Osteocyte (in vitro differentiated cells): ENCODE measurements around the gene FASTKD1. TPM values are rescaled to one million over a fixed set of nuclear protein-coding genes. Genes with fewer than 3 reads are reported as not detected.
"Not testable (repeated sequence)": the region's sequence is repeated elsewhere in the genome, so short reads cannot be mapped to it uniquely, and the experiment has no call there.

ENCODE experiments used
- DNase-seq: peaks from one replicate; pipeline ENCODE4 v3.0.0; 2021; ENCODE audit warnings: mixed read lengths; ENCODE audit not compliant: unreplicated experiment; ENCODE audit errors: extremely low spot score
- H3K27ac Mint-ChIP-seq: one replicate; pipeline ENCODE4 v1.8.0; 2021; ENCODE audit warnings: mild to moderate bottlenecking, mixed read lengths; ENCODE audit not compliant: unreplicated experiment
- H3K27me3 Mint-ChIP-seq: one replicate; pipeline ENCODE4 v1.8.0; 2021; ENCODE audit warnings: mixed read lengths; ENCODE audit not compliant: unreplicated experiment
- H3K36me3 Mint-ChIP-seq: one replicate; pipeline ENCODE4 v1.8.0; 2021; ENCODE audit warnings: mixed read lengths; ENCODE audit not compliant: unreplicated experiment
- H3K4me1 Mint-ChIP-seq: one replicate; pipeline ENCODE4 v1.8.0; 2021; ENCODE audit warnings: mixed read lengths; ENCODE audit not compliant: unreplicated experiment
- H3K4me3 Mint-ChIP-seq: one replicate; pipeline ENCODE4 v1.8.0; 2021; ENCODE audit warnings: mild to moderate bottlenecking, moderate library complexity, mixed read lengths; ENCODE audit not compliant: unreplicated experiment
- H3K9me3 Mint-ChIP-seq: one replicate; pipeline ENCODE4 v1.8.0; 2021; ENCODE audit warnings: mixed read lengths; ENCODE audit not compliant: unreplicated experiment
- total RNA-seq: library from RNA; stranded (reverse); gene quantifications from 2 replicates; pipeline ENCODE4 v1.2.1, GENCODE V29; 2021
- TF ChIP-seq, protein P1 (sequence below): fragments of 200-600 bp; sonication (generic); IDR thresholded peaks from 2 replicates; pipeline ENCODE4 v1.5.0; 2021; ENCODE audit warnings: antibody characterized with exemption, mild to moderate bottlenecking, moderate library complexity

The FASTKD1 gene
- total RNA-seq, 1 donor from 2014 or later: 15.6 TPM

DNA sequence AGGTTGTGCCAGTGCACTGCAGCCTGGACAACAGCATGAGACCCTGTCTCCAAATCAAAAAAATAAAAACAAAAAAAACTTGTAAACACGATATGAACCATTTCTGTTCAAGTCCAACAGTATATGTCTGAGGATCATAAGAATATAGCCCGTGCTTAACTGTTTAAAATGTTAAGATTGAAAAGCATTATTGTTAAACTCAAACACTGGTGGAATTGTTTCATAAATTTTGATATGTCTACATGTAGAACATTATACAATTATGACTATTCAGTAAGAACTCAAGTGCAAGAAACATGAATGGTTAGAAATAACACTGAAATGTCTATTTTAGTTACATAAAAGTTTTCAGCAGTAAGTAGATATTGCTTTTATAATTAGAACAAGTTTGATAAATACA is 40.2 kb upstream of the FASTKD1 start:
- H3K36me3 Mint-ChIP-seq: peaks cover 83% of the 10 kb centered on the region
- no peak overlapping the region for H3K4me3 Mint-ChIP-seq
- H3K27ac Mint-ChIP-seq: no peak overlapping the region
- H3K27me3 Mint-ChIP-seq: no peaks in the 10 kb centered on the region
- no peak for DNase-seq
- TF ChIP-seq, protein P1, sequence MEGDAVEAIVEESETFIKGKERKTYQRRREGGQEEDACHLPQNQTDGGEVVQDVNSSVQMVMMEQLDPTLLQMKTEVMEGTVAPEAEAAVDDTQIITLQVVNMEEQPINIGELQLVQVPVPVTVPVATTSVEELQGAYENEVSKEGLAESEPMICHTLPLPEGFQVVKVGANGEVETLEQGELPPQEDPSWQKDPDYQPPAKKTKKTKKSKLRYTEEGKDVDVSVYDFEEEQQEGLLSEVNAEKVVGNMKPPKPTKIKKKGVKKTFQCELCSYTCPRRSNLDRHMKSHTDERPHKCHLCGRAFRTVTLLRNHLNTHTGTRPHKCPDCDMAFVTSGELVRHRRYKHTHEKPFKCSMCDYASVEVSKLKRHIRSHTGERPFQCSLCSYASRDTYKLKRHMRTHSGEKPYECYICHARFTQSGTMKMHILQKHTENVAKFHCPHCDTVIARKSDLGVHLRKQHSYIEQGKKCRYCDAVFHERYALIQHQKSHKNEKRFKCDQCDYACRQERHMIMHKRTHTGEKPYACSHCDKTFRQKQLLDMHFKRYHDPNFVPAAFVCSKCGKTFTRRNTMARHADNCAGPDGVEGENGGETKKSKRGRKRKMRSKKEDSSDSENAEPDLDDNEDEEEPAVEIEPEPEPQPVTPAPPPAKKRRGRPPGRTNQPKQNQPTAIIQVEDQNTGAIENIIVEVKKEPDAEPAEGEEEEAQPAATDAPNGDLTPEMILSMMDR: no peak
- H3K4me1 Mint-ChIP-seq: no peaks in the 10 kb centered on the region
- H3K9me3 Mint-ChIP-seq: peaks cover 26% of the 10 kb centered on the region

DNA sequence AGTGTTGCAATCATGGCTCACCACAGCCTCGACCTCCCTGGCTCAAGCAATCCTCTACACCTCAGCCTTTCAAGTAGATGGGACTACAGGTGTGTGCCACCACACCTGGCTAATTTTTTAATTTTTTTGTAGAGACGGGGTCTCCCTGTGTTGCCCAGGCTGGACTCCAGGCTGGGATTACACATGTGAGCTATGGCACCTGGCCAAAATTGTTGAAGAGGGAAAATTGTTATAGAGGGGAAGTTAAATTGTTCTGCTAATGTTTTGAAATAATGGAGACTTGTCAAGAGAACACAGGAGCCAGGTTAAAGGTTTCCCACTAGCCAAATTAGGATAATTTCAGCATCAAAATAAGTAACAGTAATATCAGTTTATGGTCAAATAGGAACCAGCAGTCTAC is 35.6 kb upstream of the FASTKD1 start:
- TF ChIP-seq, protein P1: no peak
- Mint-ChIP-seq H3K4me3 (no peak overlapping the region), H3K27ac (no peak overlapping the region), H3K9me3 (no peaks in the 10 kb centered on the region), H3K27me3 (no peaks in the 10 kb centered on the region), H3K4me1 (no peaks in the 10 kb centered on the region), H3K36me3 (peaks cover 59% of the 10 kb centered on the region)
- no peak for DNase-seq

DNA sequence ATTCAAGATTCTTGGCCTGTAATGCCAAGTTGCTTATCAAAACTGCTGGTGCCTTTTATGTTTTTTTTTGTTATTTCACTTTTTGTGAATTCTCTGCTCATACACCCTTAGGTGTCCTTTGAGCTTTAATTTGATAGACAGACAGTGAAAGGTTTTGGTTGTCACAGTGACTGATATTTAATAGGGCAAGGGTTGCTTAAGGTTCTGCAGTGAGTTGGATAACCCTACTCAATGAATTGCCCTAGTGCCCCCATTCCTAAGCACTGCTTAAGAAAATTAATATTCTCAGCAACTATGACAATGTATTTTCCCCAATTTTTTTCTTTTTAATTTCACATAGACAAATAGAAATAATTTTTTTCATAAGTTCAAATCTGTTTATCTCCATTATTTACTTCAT is 25.9 kb upstream of the FASTKD1 start:
- no peaks in the 10 kb centered on the region for H3K4me1 Mint-ChIP-seq
- H3K36me3 Mint-ChIP-seq: peaks cover 3% of the 10 kb centered on the region
- no peaks in the 10 kb centered on the region for H3K27me3 Mint-ChIP-seq
- H3K27ac Mint-ChIP-seq: no peak overlapping the region
- TF ChIP-seq, protein P1: no peak
- no peaks in the 10 kb centered on the region for H3K9me3 Mint-ChIP-seq
- no peak overlapping the region for H3K4me3 Mint-ChIP-seq
- no peak for DNase-seq

DNA sequence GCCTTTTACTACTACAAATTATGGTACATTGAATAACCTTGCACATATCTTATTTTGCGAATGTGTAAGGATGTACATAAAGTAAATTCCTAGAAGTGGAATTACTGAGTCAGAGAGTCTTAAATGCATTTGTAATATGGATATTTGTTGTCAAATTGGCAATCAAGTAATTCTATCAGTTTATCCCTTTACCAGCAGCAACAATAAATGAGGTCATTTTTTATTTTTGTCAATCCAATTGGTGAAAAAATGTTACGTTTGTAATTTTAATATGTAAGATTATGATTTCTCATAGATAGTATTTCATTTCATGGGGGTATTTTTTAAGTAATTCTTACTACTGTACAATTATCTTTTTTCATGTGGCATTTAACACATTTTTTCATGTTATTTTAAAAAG is 25.3 kb upstream of the FASTKD1 start:
- Mint-ChIP-seq H3K27me3 (no peaks in the 10 kb centered on the region), H3K36me3 (no peaks in the 10 kb centered on the region), H3K27ac (no peak overlapping the region), H3K4me1 (no peaks in the 10 kb centered on the region), H3K4me3 (no peak overlapping the region), H3K9me3 (no peaks in the 10 kb centered on the region)
- DNase-seq: no peak
- TF ChIP-seq, protein P1: no peak

DNA sequence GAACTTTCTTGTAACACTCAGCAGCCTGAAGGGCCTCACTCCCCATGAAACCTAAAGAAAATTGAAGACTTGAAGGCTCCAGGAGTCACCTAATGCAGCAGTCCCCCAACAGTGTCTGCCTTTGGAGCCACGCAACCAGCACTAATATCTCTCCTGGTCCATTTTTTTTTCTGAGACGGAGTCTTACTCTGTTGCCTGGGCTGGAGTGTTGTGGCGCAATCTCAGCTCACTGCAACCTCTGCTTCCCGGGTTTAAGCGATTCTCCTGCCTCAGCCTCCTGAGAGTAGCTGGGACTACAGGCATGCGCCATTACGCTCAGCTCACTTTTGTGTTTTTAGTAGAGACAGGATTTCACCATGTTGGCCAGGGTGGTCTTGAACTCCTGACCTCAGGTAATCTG is 22.9 kb upstream of the FASTKD1 start:
- H3K4me1 Mint-ChIP-seq, H3K36me3 Mint-ChIP-seq, H3K4me3 Mint-ChIP-seq, DNase-seq, H3K27ac Mint-ChIP-seq, H3K27me3 Mint-ChIP-seq, H3K9me3 Mint-ChIP-seq: not testable (repeated sequence)

DNA sequence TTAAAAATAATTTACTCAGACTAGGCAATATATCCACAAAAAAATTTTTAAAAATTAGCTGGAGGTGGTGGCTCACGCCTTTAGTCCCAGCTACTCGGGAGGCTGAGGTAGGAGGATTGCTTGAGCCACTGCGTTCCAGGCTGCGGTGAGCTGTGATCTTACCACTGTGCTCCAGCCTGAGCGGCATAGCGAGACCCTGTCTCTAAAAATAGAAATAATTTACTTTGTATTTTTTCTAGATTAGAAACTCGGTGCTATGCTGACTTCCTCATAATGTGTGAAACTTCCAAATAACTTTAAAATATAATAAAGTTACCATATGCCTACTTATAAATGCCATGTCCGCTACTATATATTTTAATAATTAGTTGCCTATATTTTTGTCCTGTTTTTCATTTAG is 17.1 kb upstream of the FASTKD1 start:
- no peak overlapping the region for H3K4me3 Mint-ChIP-seq
- H3K27ac Mint-ChIP-seq: no peak overlapping the region
- H3K9me3 Mint-ChIP-seq: no peaks in the 10 kb centered on the region
- TF ChIP-seq, protein P1: no peak
- H3K27me3 Mint-ChIP-seq: no peaks in the 10 kb centered on the region
- DNase-seq: no peak
- H3K36me3 Mint-ChIP-seq: peaks cover 1% of the 10 kb centered on the region
- peaks cover 20% of the 10 kb centered on the region for H3K4me1 Mint-ChIP-seq
